ENCODE measurements around the gene HINFP. TPM values are rescaled to one million over a fixed set of nuclear protein-coding genes. Genes with fewer than 3 reads are reported as not detected.
A peak's percentile ranks its signal among the peaks of the same experiment; 100 is the strongest.

HINFP gene, protein sequence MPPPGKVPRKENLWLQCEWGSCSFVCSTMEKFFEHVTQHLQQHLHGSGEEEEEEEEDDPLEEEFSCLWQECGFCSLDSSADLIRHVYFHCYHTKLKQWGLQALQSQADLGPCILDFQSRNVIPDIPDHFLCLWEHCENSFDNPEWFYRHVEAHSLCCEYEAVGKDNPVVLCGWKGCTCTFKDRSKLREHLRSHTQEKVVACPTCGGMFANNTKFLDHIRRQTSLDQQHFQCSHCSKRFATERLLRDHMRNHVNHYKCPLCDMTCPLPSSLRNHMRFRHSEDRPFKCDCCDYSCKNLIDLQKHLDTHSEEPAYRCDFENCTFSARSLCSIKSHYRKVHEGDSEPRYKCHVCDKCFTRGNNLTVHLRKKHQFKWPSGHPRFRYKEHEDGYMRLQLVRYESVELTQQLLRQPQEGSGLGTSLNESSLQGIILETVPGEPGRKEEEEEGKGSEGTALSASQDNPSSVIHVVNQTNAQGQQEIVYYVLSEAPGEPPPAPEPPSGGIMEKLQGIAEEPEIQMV
- total RNA-seq (2012; rRNA removed) = 8.1 and 9.1 TPM in 2 replicates
- 12.8 and 15.3 TPM in 2 replicates for polyA plus RNA-seq (2012; rRNA removed)
- polyA plus RNA-seq (2012; cell fraction: cytosol; rRNA removed) = 6.9 and 8.2 TPM in 2 replicates
- polyA plus RNA-seq (2012; cell fraction: nucleus; rRNA removed; ENCODE audit: low replicate concordance) = 64.4 and 75.1 TPM in 2 replicates
- percentile 62 among the genes with signal in this experiment for Bru-seq, nascent RNA
- BruChase-seq, experiment 1, labeled RNA remaining after a 6-hour chase = percentile 77 among the genes with signal in this experiment
- BruChase-seq, experiment 2, labeled RNA remaining after a 2-hour chase = percentile 70 among the genes with signal in this experiment
- long read RNA-seq, partial matches to known transcripts = 3 of 16 reads
- long read RNA-seq, other reads (novel, unspliced or antisense) = 11 of 16 reads

DNA sequence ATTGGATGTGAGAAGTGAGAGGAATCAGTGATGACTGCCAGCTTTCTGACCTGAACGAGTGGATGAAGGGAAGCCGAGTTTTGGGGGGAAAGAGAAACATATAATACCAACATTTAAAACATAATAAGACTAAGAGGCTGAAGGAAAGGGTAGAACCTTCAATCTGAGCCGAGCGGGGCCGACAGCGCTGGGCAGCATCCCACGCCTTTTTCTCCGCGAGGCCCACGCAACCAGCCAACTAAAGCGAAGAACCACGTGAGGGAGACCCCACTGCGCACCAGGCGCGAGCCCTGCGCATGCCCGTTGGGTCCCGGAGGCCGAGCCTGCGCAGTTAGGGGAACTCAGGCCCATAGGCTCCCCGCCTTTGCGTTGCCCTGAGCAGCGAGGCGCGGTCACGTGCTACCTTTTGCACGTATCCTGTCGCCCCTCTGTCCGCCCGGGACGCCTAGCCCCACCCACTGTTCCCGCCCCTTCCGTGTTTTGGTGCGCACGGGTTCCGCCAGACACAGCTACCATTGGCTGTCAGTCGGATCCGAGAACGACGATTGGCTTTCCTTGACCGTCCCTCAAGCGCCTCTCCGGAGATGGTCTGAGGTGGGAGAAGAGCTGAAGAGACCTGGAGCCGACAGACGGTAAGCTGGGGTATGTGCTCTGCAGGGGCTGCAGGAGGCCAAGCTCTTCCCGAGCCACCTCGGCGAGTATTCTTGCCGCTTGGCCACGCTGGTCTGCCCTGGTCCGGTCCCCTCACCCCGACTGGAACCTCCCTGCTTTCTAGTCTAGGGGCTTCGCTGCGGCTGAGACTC lies at the start of gene HINFP:
Gene HINFP, plus strand, starts transcription at position 573 of the 803 bp plus-strand sequence. CDS start 5,365 bp downstream, outside the sequence.
- Histone ChIP-seq H3K27me3 (ENCODE audit: control insufficient read depth, insufficient read depth, low read length) (no peaks in the 10 kb centered on the region), H4K5ac (ENCODE audit: low read depth, low read length) (peak within 1 kb of the TSS; percentile 59), H4K8ac (ENCODE audit: low read depth in 2 of 2, low read length in 2 of 2) (peak within 1 kb of the TSS; percentile 76 to 98), H2BK15ac (ENCODE audit: low read depth, low read length) (peak within 1 kb of the TSS; percentile 6; the same call in 1 of the 3 replicates), H3K36me3 (ENCODE audit: control insufficient read depth, insufficient read depth, low read length) (peaks cover 8% of the 10 kb centered on the region), H3K9me1 (ENCODE audit: insufficient read depth, low read length) (peaks cover 4% of the 10 kb centered on the region), H2BK20ac (ENCODE audit: low read depth, low read length) (no peak within 1 kb of the TSS), H3K56ac (ENCODE audit: extremely low read depth, insufficient read depth, low read length) (peak within 1 kb of the TSS; percentile 65), H3K9me3 (ENCODE audit: control insufficient read depth, insufficient read depth, low read length) (no peaks in the 10 kb centered on the region), H3K4me3 (ENCODE audit: insufficient read depth, low read depth, low read length) (peak within 1 kb of the TSS; percentile 70), H3K4me1 (ENCODE audit: control insufficient read depth, insufficient read depth, low read length) (peaks cover 1% of the 10 kb centered on the region; the same call in 1 of the 2 replicates), H3K4ac (ENCODE audit: low read depth, low read length) (peak within 1 kb of the TSS; percentile 87), H2AK9ac (replicated peaks; ENCODE audit: low read depth, low read length, poor library complexity) (peak within 1 kb of the TSS; percentile 89), H4K91ac (ENCODE audit: insufficient read depth, low read depth, low read length) (peak within 1 kb of the TSS; percentile 65), H2AFZ (replicated peaks; ENCODE audit: low read length, poor library complexity) (peak within 1 kb of the TSS; percentile 99), H2BK120ac (ENCODE audit: low read depth, low read length) (peak within 1 kb of the TSS; percentile 21; the same call in 1 of the 2 replicates), H4K20me1 (ENCODE audit: insufficient read depth, low read length) (no peaks in the 10 kb centered on the region; the same call in 1 of the 2 replicates), H3K23ac (ENCODE audit: low read depth, low read length) (peak within 1 kb of the TSS; percentile 91), H2BK5ac (ENCODE audit: low read depth, low read length, poor library complexity, severe bottlenecking) (peak within 1 kb of the TSS; percentile 66), H3K18ac (ENCODE audit: low read depth, low read length) (peak within 1 kb of the TSS; percentile 20), H3K4me2 (ENCODE audit: low read depth, low read length) (peak within 1 kb of the TSS; percentile 96), H3K9ac (ENCODE audit: low read depth, low read length) (peak within 1 kb of the TSS; percentile 72), H3K27ac (ENCODE audit: insufficient read depth, low read length) (peak within 1 kb of the TSS; percentile 60), H3K14ac (replicated peaks; ENCODE audit: low read depth, low read length) (peak within 1 kb of the TSS; percentile 91), H3K79me1 (ENCODE audit: low read depth in 1 of 2, low read length in 2 of 2) (peaks cover 15 to 37% of the 10 kb centered on the region in 2 experiments), H2AK5ac (ENCODE audit: low read depth, low read length) (peak within 1 kb of the TSS; percentile 69)
- ChIA-PET POLR2A (ENCODE audit: unreplicated experiment) (interaction anchor here (0.6 kb wide), 1 partner anchor 22 kb away, joined by 3 read pairs; no protein-coding TSS in a partner anchor), CTCF (no interaction called here)
- in situ Hi-C loops (cut with MboI; ENCODE audit: low sequenced_read_pairs) = no loop called here
- DNase-seq = peak; percentile 98
- BruUV-seq (replicated peaks) = no TSS peak
- WGBS, 2 experiments (ENCODE audit: extremely low coverage in 2 of 2, insufficient read length in 1 of 2) = 2% methylated on average over 36 of the region's 54 CpGs; no CpG with 5 or more reads in 1 of the 2 experiments
- peak; percentile 99 for ATAC-seq (ENCODE audit: low read depth)
- dilution Hi-C loops (cut with HindIII; ENCODE audit: low sequenced_read_pairs, unreplicated experiment) = no loop called here
- TF ChIP-seq MAZ (IDR thresholded peaks at IDR 0.05; ENCODE audit: borderline replicate concordance, low read depth, low read length) (peak; percentile 84; the same call in 1 of the 2 replicates), FOS (IDR thresholded peaks at IDR 0.05; ENCODE audit: low read depth, low read length) (peak; percentile 23; the same call in 1 of the 2 replicates), RAD21 (IDR thresholded peaks at IDR 0.05; ENCODE audit: low read length) (no peak), BHLHE40 (IDR thresholded peaks at IDR 0.05; ENCODE audit: low read depth, low read length) (peak; percentile 76; the same call in 1 of the 2 replicates), MXI1 (IDR thresholded peaks at IDR 0.05; ENCODE audit: borderline replicate concordance, low read depth, low read length) (peak; percentile 76; the same call in 1 of the 2 replicates), CTCF (conservative IDR thresholded peaks at IDR 0.05; ENCODE audit: low read depth, low read length) (no peak)
- TF ChIP-seq, protein P1, sequence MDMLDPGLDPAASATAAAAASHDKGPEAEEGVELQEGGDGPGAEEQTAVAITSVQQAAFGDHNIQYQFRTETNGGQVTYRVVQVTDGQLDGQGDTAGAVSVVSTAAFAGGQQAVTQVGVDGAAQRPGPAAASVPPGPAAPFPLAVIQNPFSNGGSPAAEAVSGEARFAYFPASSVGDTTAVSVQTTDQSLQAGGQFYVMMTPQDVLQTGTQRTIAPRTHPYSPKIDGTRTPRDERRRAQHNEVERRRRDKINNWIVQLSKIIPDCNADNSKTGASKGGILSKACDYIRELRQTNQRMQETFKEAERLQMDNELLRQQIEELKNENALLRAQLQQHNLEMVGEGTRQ (IDR thresholded peaks at IDR 0.05; ENCODE audit: low read depth, low read length) = peak; percentile 98
- intact Hi-C loops (cut with micrococcal nuclease) = no loop called here

All from IMR-90 (cell line).